Right atrium auricular region (tissue), 2 donors: ENCODE data around the gene MESD. TPM values are rescaled to one million over a fixed set of nuclear protein-coding genes. Genes with fewer than 3 reads are reported as not detected.

Experiments used
- DNase-seq: peaks from one replicate; pipeline ENCODE4 v3.0.0-alpha.2; 2019; ENCODE audit warnings: low spot score
- H3K27ac ChIP-seq, 2 donors: fragments of 200-600 bp; sonication (generic); 1 replicate in 1 of 2; 2 replicates in 1 of 2; pipeline ENCODE4 v1.5.1; 2016 to 2019
- H3K27me3 ChIP-seq, 2 donors: fragments of 200-600 bp; sonication (generic); one replicate each; pipeline versions ENCODE4 v1.5.1 to v1.6.0; 2017 to 2019
- H3K36me3 ChIP-seq: fragments of 200-600 bp; sonication (generic); one replicate; pipeline ENCODE4 v1.5.1; 2016
- H3K4me1 ChIP-seq, 2 donors: fragments of 200-600 bp; sonication (generic); one replicate each; pipeline versions ENCODE4 v1.5.1 to v1.6.0; 2017 to 2019
- H3K4me3 ChIP-seq, 2 donors: fragments of 200-600 bp; sonication (generic); 1 replicate in 1 of 2; 2 replicates in 1 of 2; pipeline ENCODE4 v1.5.1; 2017 to 2019; ENCODE audit warnings: mild to moderate bottlenecking in 1 of 2, moderate library complexity in 1 of 2
- H3K9me3 ChIP-seq, 2 donors: fragments of 200-600 bp; sonication (generic); one replicate each; pipeline ENCODE4 v1.5.1; 2019
- total RNA-seq, 2 donors: library from RNA; depleted of rRNA; stranded (reverse); fragments of >200 nt; gene quantifications; one replicate each; pipeline ENCODE4 v1.1.0, GENCODE V29; 2016
- TF ChIP-seq, protein P1 (sequence below), 2 donors: fragments of 200-600 bp; sonication (generic); IDR thresholded peaks; one replicate each; pipeline ENCODE4 v1.5.1; 2019; ENCODE audit warnings: antibody characterized with exemption in 2 of 2

MESD gene
- total RNA-seq, 2 donors from 2014 or later: 11.3 to 14.5 TPM

DNA sequence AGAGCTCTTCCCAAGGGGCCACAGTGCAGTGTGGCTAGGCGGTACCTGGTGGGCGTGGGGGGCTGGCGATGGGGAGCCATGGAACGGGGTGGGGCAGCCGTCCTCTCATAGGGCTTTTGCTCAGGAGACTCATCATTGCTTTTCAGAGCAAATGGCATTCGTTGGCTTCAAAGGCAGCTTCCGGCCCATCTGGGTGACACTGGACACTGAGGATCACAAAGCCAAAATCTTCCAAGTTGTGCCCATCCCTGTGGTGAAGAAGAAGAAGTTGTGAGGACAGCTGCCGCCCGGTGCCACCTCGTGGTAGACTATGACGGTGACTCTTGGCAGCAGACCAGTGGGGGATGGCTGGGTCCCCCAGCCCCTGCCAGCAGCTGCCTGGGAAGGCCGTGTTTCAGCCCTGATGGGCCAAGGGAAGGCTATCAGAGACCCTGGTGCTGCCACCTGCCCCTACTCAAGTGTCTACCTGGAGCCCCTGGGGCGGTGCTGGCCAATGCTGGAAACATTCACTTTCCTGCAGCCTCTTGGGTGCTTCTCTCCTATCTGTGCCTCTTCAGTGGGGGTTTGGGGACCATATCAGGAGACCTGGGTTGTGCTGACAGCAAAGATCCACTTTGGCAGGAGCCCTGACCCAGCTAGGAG lies 40.8 kb downstream of the MESD start:
- peak; percentile 52 for DNase-seq
- TF ChIP-seq, protein P1, sequence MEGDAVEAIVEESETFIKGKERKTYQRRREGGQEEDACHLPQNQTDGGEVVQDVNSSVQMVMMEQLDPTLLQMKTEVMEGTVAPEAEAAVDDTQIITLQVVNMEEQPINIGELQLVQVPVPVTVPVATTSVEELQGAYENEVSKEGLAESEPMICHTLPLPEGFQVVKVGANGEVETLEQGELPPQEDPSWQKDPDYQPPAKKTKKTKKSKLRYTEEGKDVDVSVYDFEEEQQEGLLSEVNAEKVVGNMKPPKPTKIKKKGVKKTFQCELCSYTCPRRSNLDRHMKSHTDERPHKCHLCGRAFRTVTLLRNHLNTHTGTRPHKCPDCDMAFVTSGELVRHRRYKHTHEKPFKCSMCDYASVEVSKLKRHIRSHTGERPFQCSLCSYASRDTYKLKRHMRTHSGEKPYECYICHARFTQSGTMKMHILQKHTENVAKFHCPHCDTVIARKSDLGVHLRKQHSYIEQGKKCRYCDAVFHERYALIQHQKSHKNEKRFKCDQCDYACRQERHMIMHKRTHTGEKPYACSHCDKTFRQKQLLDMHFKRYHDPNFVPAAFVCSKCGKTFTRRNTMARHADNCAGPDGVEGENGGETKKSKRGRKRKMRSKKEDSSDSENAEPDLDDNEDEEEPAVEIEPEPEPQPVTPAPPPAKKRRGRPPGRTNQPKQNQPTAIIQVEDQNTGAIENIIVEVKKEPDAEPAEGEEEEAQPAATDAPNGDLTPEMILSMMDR (IDR thresholded peaks at IDR 0.05): no peak
- peaks cover 67% of the 10 kb centered on the region for H3K36me3 ChIP-seq
- no peak overlapping the region for H3K27ac ChIP-seq
- no peaks in the 10 kb centered on the region for H3K27me3 ChIP-seq
- H3K4me3 ChIP-seq: no peak overlapping the region
- H3K9me3 ChIP-seq: no peaks in the 10 kb centered on the region
- no peaks in the 10 kb centered on the region for H3K4me1 ChIP-seq

DNA sequence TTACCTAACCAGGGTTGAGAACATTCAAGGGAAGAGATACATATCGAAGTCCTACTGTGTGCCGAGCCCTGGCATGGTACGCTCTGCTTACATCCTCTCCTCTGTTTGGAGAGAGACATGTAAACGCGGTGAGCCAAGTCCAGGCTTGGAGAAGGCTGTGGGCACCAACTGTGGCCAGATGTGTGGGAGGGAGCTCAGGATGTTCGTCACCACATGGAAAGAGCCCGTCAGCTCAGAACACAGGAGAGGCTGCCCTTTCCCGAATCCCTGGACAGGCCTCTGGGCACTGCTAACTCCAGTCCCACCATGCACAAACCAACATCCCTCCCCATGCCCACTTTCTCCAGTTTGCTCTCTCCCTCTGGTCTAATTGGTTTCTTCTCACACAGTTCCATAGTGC lies 43.0 kb downstream of the MESD start:
- DNase-seq: peak; percentile 47
- H3K27ac ChIP-seq: no peak overlapping the region
- peaks cover 0 to 10% of the 10 kb centered on the region in 2 donors for H3K4me1 ChIP-seq
- H3K36me3 ChIP-seq: peaks cover 52% of the 10 kb centered on the region
- no peaks in the 10 kb centered on the region for H3K27me3 ChIP-seq
- TF ChIP-seq, protein P1 (IDR thresholded peaks at IDR 0.05): no peak
- no peak overlapping the region for H3K4me3 ChIP-seq
- no peaks in the 10 kb centered on the region for H3K9me3 ChIP-seq

DNA sequence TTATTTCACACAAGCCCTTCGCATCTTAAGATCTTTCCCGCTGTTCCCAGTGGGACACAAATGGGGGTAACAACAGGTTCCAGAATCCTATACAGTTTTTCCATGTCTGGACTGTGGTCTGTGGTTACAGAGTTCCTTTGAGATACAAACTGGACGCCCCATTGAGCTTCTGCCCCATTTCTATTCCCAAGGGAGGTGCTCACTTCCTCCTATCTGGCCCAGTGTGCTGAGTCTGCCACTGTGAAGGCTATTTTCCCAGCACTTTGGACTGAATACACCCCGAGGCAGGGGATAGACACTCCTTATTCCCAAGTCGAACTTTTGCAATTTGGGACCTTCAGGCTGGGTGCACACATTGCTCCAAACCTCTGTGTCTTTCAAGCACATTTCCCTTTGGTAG lies 44.0 kb downstream of the MESD start:
- no peak for DNase-seq
- no peaks in the 10 kb centered on the region for H3K27me3 ChIP-seq
- no peaks in the 10 kb centered on the region for H3K9me3 ChIP-seq
- TF ChIP-seq, protein P1 (IDR thresholded peaks at IDR 0.05): no peak
- peaks cover 0 to 10% of the 10 kb centered on the region in 2 donors for H3K4me1 ChIP-seq
- H3K27ac ChIP-seq: no peak overlapping the region
- H3K4me3 ChIP-seq: no peak overlapping the region
- peaks cover 42% of the 10 kb centered on the region for H3K36me3 ChIP-seq

DNA sequence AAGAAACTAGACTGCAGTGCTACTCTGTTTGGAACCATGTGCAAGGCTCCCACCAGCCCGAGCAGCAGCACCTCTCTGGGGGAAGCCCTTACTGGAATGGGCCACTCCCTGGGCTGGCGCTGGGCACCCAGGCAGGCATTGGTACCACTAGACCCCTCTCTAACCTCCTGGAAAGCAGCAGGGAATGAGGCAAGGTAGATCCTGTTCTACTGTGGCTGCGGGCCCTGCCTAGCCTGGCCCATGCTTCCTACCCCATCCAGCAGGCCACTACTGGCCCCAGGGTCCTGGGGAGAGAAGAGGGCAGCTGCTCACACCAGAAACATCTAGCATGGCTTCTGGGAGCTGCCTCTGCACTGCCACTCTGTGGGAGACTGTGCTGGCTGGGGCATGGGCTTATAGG lies 44.8 kb downstream of the MESD start:
- peak; percentile 44 for DNase-seq
- peaks cover 0 to 10% of the 10 kb centered on the region in 2 donors for H3K4me1 ChIP-seq
- peaks cover 34% of the 10 kb centered on the region for H3K36me3 ChIP-seq
- H3K4me3 ChIP-seq: no peak overlapping the region
- TF ChIP-seq, protein P1 (IDR thresholded peaks at IDR 0.05): no peak
- no peak overlapping the region for H3K27ac ChIP-seq
- no peaks in the 10 kb centered on the region for H3K9me3 ChIP-seq
- no peaks in the 10 kb centered on the region for H3K27me3 ChIP-seq

DNA sequence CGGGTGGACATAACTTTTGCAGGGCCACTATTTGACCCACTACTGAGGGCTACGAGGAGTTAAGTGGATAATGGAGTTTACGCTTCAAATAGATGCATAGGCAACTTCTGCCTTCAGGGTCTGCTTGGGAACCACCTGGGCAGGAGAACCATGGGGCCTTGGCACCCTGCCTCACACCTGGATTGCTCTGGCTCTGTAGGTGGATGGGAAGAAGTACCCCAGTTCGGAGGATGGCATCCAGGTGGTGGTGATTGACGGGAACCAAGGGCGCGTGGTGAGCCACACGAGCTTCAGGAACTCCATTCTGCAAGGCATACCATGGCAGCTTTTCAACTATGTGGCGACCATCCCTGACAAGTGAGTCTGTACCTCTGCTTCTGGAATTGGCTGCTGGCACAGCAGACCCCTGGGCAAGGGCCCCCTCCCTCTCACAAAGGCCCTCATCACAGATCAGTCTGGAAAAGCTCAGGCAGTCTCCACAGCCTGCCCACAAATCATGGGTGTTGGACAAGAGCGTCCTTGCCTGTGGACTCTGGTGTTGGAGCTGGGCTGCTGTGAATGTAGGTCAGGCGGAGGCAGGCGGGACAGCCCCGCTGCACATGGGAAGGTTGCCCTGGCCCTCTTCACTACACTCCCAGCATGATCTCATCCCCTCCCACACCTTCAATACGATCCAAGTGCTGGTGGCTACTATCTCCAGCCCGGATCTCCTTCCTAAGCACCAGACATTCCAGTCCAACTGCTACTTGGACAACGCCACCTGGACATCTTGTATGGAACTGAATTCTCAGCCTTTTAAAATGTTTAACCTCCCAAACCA lies 46.7 kb downstream of the MESD start:
- Histone ChIP-seq H3K27ac (peak overlapping the region in 1 of 2 donors; percentile 7), H3K36me3 (peaks cover 23% of the 10 kb centered on the region), H3K9me3 (no peaks in the 10 kb centered on the region), H3K27me3 (no peaks in the 10 kb centered on the region), H3K4me3 (no peak overlapping the region), H3K4me1 (peaks cover 0 to 10% of the 10 kb centered on the region in 2 donors)
- TF ChIP-seq, protein P1 (IDR thresholded peaks at IDR 0.05): no peak
- no peak for DNase-seq
